Parathyroid adenoma (tissue), 2 donors: ENCODE results near the gene GALNT3.

ENCODE experiments used
- H2AFZ ChIP-seq: fragments of 300-600 bp; sonication (generic); one replicate; pipeline ENCODE4 v1.7.0; 2017; ENCODE audit warnings: antibody characterized with exemption, mild to moderate bottlenecking
- H3K27ac ChIP-seq: fragments of 300-600 bp; sonication (generic); one replicate; pipeline ENCODE4 v1.7.0; 2017
- H3K27me3 ChIP-seq: fragments of 300-600 bp; sonication (generic); one replicate; pipeline ENCODE4 v1.7.0; 2017; ENCODE audit warnings: low read length; ENCODE audit not compliant: control insufficient read depth, insufficient read depth
- H3K36me3 ChIP-seq: fragments of 300-600 bp; sonication (generic); one replicate; pipeline ENCODE4 v1.7.0; 2017; ENCODE audit warnings: low read length; ENCODE audit not compliant: control insufficient read depth, insufficient read depth
- H3K4me1 ChIP-seq: fragments of 300-600 bp; sonication (generic); one replicate; pipeline ENCODE4 v1.7.0; 2017; ENCODE audit warnings: control low read depth
- H3K4me2 ChIP-seq: fragments of 300-600 bp; sonication (generic); one replicate; pipeline ENCODE4 v1.7.0; 2017; ENCODE audit warnings: low read length
- H3K4me3 ChIP-seq: fragments of 300-600 bp; sonication (generic); one replicate; pipeline ENCODE4 v1.7.0; 2017; ENCODE audit warnings: low read depth, low read length
- H3K79me2 ChIP-seq: fragments of 300-600 bp; sonication (generic); one replicate; pipeline ENCODE4 v1.7.0; 2017; ENCODE audit warnings: control low read depth
- H3K9ac ChIP-seq: fragments of 300-600 bp; sonication (generic); one replicate; pipeline ENCODE4 v1.7.0; 2017; ENCODE audit warnings: mild to moderate bottlenecking
- H3K9me3 ChIP-seq: fragments of 300-600 bp; sonication (generic); one replicate; pipeline ENCODE4 v1.7.0; 2017; ENCODE audit warnings: low read length; ENCODE audit not compliant: control insufficient read depth
- CTCF ChIP-seq: fragments of 300-600 bp; sonication (generic); IDR thresholded peaks from one replicate; pipeline ENCODE4 v1.7.0; 2017; ENCODE audit warnings: antibody characterized with exemption, mild to moderate bottlenecking
- donor health status: primary hyperparathyroidism.

GALNT3 gene

GRCh38 chr2:165725421-165725820 lies 68.6 kb downstream of the GALNT3 start:
- Histone ChIP-seq H2AFZ (no peak overlapping the region), H3K27ac (no peak overlapping the region), H3K9me3 (no peaks in the 10 kb centered on the region), H3K36me3 (no peaks in the 10 kb centered on the region), H3K4me3 (no peak overlapping the region), H3K79me2 (no peaks in the 10 kb centered on the region), H3K4me1 (no peaks in the 10 kb centered on the region), H3K9ac (no peak overlapping the region), H3K4me2 (no peak overlapping the region), H3K27me3 (no peaks in the 10 kb centered on the region)
- TF ChIP-seq CTCF = no peak

GRCh38 chr2:165720511-165720910 lies 73.5 kb downstream of the GALNT3 start:
- no peaks in the 10 kb centered on the region for H3K4me1 ChIP-seq
- H3K27me3 ChIP-seq = no peaks in the 10 kb centered on the region
- H2AFZ ChIP-seq = no peak overlapping the region
- no peak overlapping the region for H3K4me2 ChIP-seq
- H3K9me3 ChIP-seq = no peaks in the 10 kb centered on the region
- H3K36me3 ChIP-seq = no peaks in the 10 kb centered on the region
- no peak overlapping the region for H3K9ac ChIP-seq
- no peak for TF ChIP-seq CTCF
- no peak overlapping the region for H3K27ac ChIP-seq
- no peaks in the 10 kb centered on the region for H3K79me2 ChIP-seq
- no peak overlapping the region for H3K4me3 ChIP-seq

- H3K79me2 ChIP-seq = no peaks in the 10 kb centered on the region
- no peak overlapping the region for H3K4me3 ChIP-seq
- H2AFZ ChIP-seq = no peak overlapping the region
- no peaks in the 10 kb centered on the region for H3K27me3 ChIP-seq
- H3K9me3 ChIP-seq = no peaks in the 10 kb centered on the region
- H3K36me3 ChIP-seq = no peaks in the 10 kb centered on the region
- H3K4me2 ChIP-seq = no peak overlapping the region
- no peak overlapping the region for H3K9ac ChIP-seq
- TF ChIP-seq CTCF = no peak
- H3K27ac ChIP-seq = no peak overlapping the region
- no peaks in the 10 kb centered on the region for H3K4me1 ChIP-seq
Measured at GRCh38 chr2:165718610-165719210, 75.3 kb downstream of the GALNT3 start.

GRCh38 chr2:165716091-165716490 lies 78.0 kb downstream of the GALNT3 start:
- no peaks in the 10 kb centered on the region for H3K9me3 ChIP-seq
- H3K4me1 ChIP-seq = no peaks in the 10 kb centered on the region
- TF ChIP-seq CTCF = no peak
- H3K79me2 ChIP-seq = no peaks in the 10 kb centered on the region
- no peak overlapping the region for H3K9ac ChIP-seq
- no peak overlapping the region for H2AFZ ChIP-seq
- no peak overlapping the region for H3K4me3 ChIP-seq
- no peak overlapping the region for H3K27ac ChIP-seq
- no peaks in the 10 kb centered on the region for H3K36me3 ChIP-seq
- no peaks in the 10 kb centered on the region for H3K27me3 ChIP-seq
- H3K4me2 ChIP-seq = no peak overlapping the region

GRCh38 chr2:165706960-165707487 lies 87.0 kb downstream of the GALNT3 start:
- Histone ChIP-seq H3K36me3 (no peaks in the 10 kb centered on the region), H3K4me2 (no peak overlapping the region), H3K27me3 (no peaks in the 10 kb centered on the region), H3K27ac (no peak overlapping the region), H3K4me3 (no peak overlapping the region), H2AFZ (no peak overlapping the region), H3K9ac (no peak overlapping the region), H3K9me3 (no peaks in the 10 kb centered on the region), H3K79me2 (no peaks in the 10 kb centered on the region), H3K4me1 (no peaks in the 10 kb centered on the region)
- TF ChIP-seq CTCF = no peak
